MM.1S (cell line): ENCODE data around the gene CD1D.

Experiments
- CTCF ChIP-seq: fragments of 300-600 bp; sonication (generic); IDR thresholded peaks from 2 replicates; pipeline ENCODE4 v1.5.1; 2016; ENCODE audit warnings: antibody characterized with exemption, low read length, mixed read lengths
- EZH2 ChIP-seq: fragments of 300-600 bp; sonication (generic); optimal IDR thresholded peaks from 2 replicates; pipeline ENCODE3; 2017; ENCODE audit warnings: low read depth, mild to moderate bottlenecking, antibody characterized with exemption, low read length, mixed read lengths
- EZH2phosphoT487 ChIP-seq: fragments of 300-600 bp; sonication (generic); IDR thresholded peaks from 2 replicates; pipeline ENCODE4 v1.6.1; 2018; ENCODE audit warnings: antibody characterized with exemption, low read length

- TF ChIP-seq CTCF (no peak), EZH2 (no peak), EZH2phosphoT487 (no peak)
These were observed 25.0 kb upstream of the CD1D start for GRCh38 chr1:158155673-158156072.
